Metanephros (tissue), 1 donor: Measurements from ENCODE around the gene IER2. TPM values are rescaled to one million over a fixed set of nuclear protein-coding genes. Genes with fewer than 3 reads are reported as not detected.

Experiments
- total RNA-seq: library from RNA; depleted of rRNA; stranded (reverse); fragments of >200 nt; gene quantifications from one replicate; pipeline ENCODE4 v1.2.3, GENCODE V29; 2014

Gene IER2, protein sequence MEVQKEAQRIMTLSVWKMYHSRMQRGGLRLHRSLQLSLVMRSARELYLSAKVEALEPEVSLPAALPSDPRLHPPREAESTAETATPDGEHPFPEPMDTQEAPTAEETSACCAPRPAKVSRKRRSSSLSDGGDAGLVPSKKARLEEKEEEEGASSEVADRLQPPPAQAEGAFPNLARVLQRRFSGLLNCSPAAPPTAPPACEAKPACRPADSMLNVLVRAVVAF
- 62.4 TPM for total RNA-seq

DNA sequence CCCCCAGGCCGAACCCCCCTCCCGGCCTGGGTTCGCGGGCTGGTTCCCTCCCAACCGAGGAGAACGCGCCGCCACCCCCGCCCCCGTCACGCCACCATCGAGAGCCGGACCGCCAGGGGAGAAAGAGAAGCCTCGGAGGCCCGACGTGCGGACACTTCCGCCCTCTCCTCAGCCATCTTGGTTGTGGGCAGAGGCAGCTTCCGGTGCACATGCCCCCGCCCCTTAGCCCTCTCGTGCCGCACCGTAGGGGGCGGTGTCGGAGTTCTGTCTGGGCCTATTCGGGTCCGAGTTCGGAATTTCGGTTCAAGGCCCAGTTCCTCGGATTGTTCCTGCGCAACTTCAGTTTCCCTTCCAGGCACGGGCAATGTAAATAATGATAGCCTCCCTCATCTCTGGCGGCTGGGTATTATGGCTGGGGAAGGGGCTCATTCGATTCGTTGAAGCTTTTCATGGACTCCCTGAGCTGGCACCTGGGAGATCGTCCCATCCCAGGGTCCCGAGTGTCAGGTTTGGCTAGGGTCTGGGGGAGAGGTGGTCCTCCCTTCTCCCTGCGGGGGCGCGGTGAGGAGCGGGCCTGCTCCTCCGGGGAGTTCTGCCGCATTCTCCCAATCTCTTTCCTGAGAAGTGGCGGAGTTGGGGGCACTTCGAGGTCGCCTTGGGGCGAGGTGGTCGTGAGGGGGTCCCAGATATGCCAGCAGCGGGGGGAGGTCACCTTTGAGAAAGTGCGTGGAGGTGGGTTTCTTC, at the start of gene IER2, which contains the start of gene STX10:
Gene IER2, plus strand, starts transcription at position 225 of the 744 bp plus-strand sequence. CDS start 2,776 bp downstream, outside the sequence.
Gene STX10, minus strand, starts transcription at position 189 of the 744 bp plus-strand sequence. CDS start 202 bp downstream, outside the sequence.

DNA sequence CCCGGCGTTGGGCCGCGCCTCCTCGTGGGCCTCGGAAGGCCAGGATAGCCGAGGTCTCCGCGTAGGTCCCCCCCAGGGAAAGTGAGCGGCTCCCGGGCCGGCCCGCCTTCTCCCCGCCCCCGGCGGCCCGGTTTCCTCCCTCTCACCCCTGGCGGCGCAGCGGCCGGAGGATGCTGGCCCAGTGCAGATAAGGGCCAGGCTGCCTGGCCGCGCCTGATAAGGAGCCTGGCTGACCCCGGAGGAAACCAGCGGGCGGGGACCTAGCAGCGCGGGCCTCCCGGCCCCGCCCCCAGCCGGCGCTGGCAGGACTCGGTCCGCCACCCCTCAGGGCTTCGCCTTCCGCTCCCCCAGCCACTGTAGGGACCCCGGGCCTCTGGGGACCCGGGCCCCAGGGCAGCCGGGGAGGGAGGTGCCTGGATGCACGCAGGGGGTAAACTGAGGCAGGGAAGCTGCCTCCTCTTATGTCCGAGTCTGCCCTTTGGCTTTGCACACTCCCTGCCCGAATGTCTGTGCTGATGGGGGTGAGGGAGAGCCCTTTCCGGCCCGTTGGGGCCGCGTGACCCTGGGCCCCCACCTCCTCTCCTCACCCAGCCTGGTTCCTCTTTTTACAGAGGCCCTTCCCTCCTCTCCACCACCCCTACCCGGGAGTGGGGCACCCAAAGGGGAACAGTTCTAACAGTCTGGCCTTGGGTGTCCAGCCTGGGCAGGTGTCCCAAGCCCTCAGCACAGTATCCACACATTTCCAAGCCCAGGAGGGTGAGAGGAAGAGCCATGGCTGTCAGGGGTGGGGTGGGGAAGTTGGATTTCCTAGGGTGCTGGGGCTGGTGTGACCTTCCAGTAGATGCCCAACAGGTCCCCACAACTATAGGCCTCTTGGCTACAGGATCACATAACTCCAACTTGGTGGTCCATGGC, 47.3 kb upstream of the IER2 start, which contains the start of gene LYL1:
Gene LYL1, minus strand, starts transcription at position 193 of the 915 bp plus-strand sequence. CDS start 1,687 bp downstream, outside the sequence.

GRCh38 chr19:13116282-13117175, 33.7 kb upstream of the IER2 start, which contains the start of gene TRMT1:
TSS of gene TRMT1 (minus strand) at chr19:13116740. CDS start at chr19:13116399, 341 bp downstream.

DNA sequence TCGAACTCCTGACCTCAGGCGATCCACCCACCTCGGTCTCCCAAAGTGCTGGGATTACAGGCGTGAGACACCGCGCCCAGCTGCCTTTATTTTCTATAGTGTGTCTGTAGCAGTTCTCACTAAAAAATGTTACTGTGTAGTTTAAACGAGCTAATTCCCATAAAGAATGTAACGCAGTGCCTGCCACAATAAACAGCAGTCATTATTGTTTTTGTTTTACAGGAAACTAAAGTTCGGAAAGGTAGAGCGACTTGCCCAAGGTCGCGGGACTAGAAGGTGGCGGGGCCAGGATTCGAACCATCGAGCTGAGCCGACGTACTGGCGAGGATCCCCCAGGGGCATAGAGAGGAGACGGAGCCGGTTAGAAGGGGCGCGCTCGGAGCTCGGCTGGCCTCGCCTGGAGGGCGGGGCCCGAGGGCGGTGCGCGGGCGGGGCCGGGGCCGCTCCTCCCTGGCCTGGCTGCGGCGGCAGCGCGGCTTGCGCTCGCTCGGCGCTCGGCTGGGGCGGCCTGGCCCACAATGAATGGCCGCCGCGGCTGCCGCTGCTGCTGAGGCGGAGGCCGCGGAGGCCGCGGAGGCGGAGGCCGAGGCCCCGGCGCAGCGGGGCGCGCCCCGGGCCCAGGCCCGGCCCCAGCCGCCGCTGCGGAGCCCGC, 32.3 kb upstream of the IER2 start, which contains the start of gene NACC1:
Gene NACC1, plus strand, starts transcription at position 493 of the 652 bp plus-strand sequence. CDS start 16,944 bp downstream, outside the sequence.

Other genes with a start within 250 kb of the IER2 start
- 1.4 TPM for gene SYCE2, start 231.1 kb upstream of the IER2 start, total RNA-seq
- 49.1 TPM for gene FARSA, start 216.7 kb upstream of the IER2 start, total RNA-seq
- 525 TPM for gene CALR, start 211.8 kb upstream of the IER2 start, total RNA-seq
- 77.2 TPM for gene RAD23A, start 204.5 kb upstream of the IER2 start, total RNA-seq
- 19.3 TPM for gene GADD45GIP1, start 193.2 kb upstream of the IER2 start, total RNA-seq
- not detected for gene DAND5, start 180.8 kb upstream of the IER2 start, total RNA-seq
- 48.9 TPM for gene NFIX, start 154.9 kb upstream of the IER2 start, total RNA-seq
- gene LYL1, start 47.6 kb upstream of the IER2 start, total RNA-seq, result 24.1 TPM
- 28.3 TPM for gene TRMT1, start 33.7 kb upstream of the IER2 start, total RNA-seq
- 20.8 TPM for gene NACC1, start 32.1 kb upstream of the IER2 start, total RNA-seq
- gene STX10, start within 50 bp of the IER2 start, total RNA-seq, result 49.5 TPM